IMR-90 (cell line): ENCODE measurements around the gene HDHD3. TPM values are rescaled to one million over a fixed set of nuclear protein-coding genes. Genes with fewer than 3 reads are reported as not detected.

Experiments
- ATAC-seq: fragments of 200-7000 bp; cut with Tn5 transposase; 2 replicates; pipeline ENCODE4 v1.9.1; 2020; ENCODE audit warnings: low read depth, mild to moderate bottlenecking, moderate library complexity
- BruUV-seq: library from RNA; stranded (reverse); fragments of 400-500 nt; replicated peaks from 2 replicates; lab custom pipeline; 2021; lab: Mats Ljungman, UMichigan
- CTCF ChIA-PET: fragments of 300-600 bp; formaldehyde crosslinking; extraction: SDS; loops from one replicate; lab custom pipeline; 2021; ENCODE audit warnings: antibody characterized with exemption; lab: Yijun Ruan, JAX
- POLR2A ChIA-PET: fragments of 300-600 bp; sonication (Branson Sonifier 250); formaldehyde crosslinking; loops from one replicate; lab custom pipeline; 2022; ENCODE audit warnings: antibody characterized with exemption; ENCODE audit not compliant: unreplicated experiment; lab: Charles Lee
- DNase-seq: peaks from one replicate; pipeline ENCODE4 v3.0.0; 2013
- H2AFZ ChIP-seq: replicated peaks from 2 replicates; pipeline ENCODE3; 2013; ENCODE audit warnings: low read length, mild to moderate bottlenecking; ENCODE audit not compliant: poor library complexity
- H2AK5ac ChIP-seq: 2 replicates; pipeline ENCODE4 v1.6.1; 2013; ENCODE audit warnings: low read depth, low read length, inconsistent platforms
- H2AK9ac ChIP-seq: replicated peaks from 2 replicates; pipeline ENCODE3; 2013; ENCODE audit warnings: mild to moderate bottlenecking, low read depth, low read length, moderate library complexity; ENCODE audit not compliant: poor library complexity
- H2BK120ac ChIP-seq: 2 replicates; pipeline ENCODE4 v1.6.1; 2013; ENCODE audit warnings: low read depth, low read length, inconsistent platforms
- H2BK15ac ChIP-seq: 3 replicates; pipeline ENCODE4 v1.6.1; 2013; ENCODE audit warnings: low read depth, low read length, inconsistent platforms
- H2BK20ac ChIP-seq: 2 replicates; pipeline ENCODE4 v1.6.1; 2013; ENCODE audit warnings: low read depth, mild to moderate bottlenecking, inconsistent platforms, low read length, moderate library complexity
- H2BK5ac ChIP-seq: 2 replicates; pipeline ENCODE4 v1.6.1; 2013; ENCODE audit warnings: mild to moderate bottlenecking, low read depth, low read length, inconsistent platforms; ENCODE audit not compliant: poor library complexity, severe bottlenecking
- H3K14ac ChIP-seq: replicated peaks from 2 replicates; pipeline ENCODE4 v1.6.1; 2013; ENCODE audit warnings: low read depth, low read length, inconsistent platforms
- H3K18ac ChIP-seq: 2 replicates; pipeline ENCODE4 v1.6.1; 2013; ENCODE audit warnings: low read depth, low read length, control low read depth
- H3K23ac ChIP-seq: 2 replicates; pipeline ENCODE4 v1.6.1; 2013; ENCODE audit warnings: low read depth, low read length, inconsistent platforms
- H3K27ac ChIP-seq: 2 replicates; pipeline ENCODE4 v1.5.1; 2013; ENCODE audit warnings: mild to moderate bottlenecking, control low read depth, low read length; ENCODE audit not compliant: insufficient read depth
- H3K27me3 ChIP-seq: 2 replicates; pipeline ENCODE4 v1.6.1; 2013; ENCODE audit warnings: low read length; ENCODE audit not compliant: control insufficient read depth, insufficient read depth
- H3K36me3 ChIP-seq: 2 replicates; pipeline ENCODE4 v1.6.1; 2013; ENCODE audit warnings: low read length, mixed read lengths; ENCODE audit not compliant: control insufficient read depth, insufficient read depth
- H3K4ac ChIP-seq: 2 replicates; pipeline ENCODE4 v1.6.1; 2013; ENCODE audit warnings: low read depth, low read length, inconsistent platforms
- H3K4me1 ChIP-seq: 2 replicates; pipeline ENCODE4 v1.6.1; 2013; ENCODE audit warnings: low read length, mixed read lengths; ENCODE audit not compliant: control insufficient read depth, insufficient read depth
- H3K4me2 ChIP-seq: 2 replicates; pipeline ENCODE4 v1.6.1; 2013; ENCODE audit warnings: low read depth, mild to moderate bottlenecking, control low read depth, low read length, moderate library complexity
- H3K4me3 ChIP-seq: 2 replicates; pipeline ENCODE4 v1.5.1; 2013; ENCODE audit warnings: low read depth, mild to moderate bottlenecking, control low read depth, low read length, moderate library complexity; ENCODE audit not compliant: insufficient read depth
- H3K56ac ChIP-seq: 2 replicates; pipeline ENCODE4 v1.6.1; 2013; ENCODE audit warnings: low read length, inconsistent platforms; ENCODE audit not compliant: insufficient read depth; ENCODE audit errors: extremely low read depth
- H3K79me1 ChIP-seq, 2 experiments: 2 replicates each; pipeline ENCODE4 v1.6.1; 2013; ENCODE audit warnings: low read length in 2 of 2, inconsistent platforms in 1 of 2, low read depth in 1 of 2
- H3K9ac ChIP-seq: 2 replicates; pipeline ENCODE4 v1.6.1; 2013; ENCODE audit warnings: low read depth, low read length, control low read depth
- H3K9me1 ChIP-seq: 2 replicates; pipeline ENCODE4 v1.6.1; 2013; ENCODE audit warnings: low read length, inconsistent platforms; ENCODE audit not compliant: insufficient read depth
- H3K9me3 ChIP-seq: 2 replicates; pipeline ENCODE4 v1.6.1; 2013; ENCODE audit warnings: low read length; ENCODE audit not compliant: control insufficient read depth, insufficient read depth
- H4K20me1 ChIP-seq: 2 replicates; pipeline ENCODE4 v1.6.1; 2013; ENCODE audit warnings: low read length, inconsistent platforms; ENCODE audit not compliant: insufficient read depth
- H4K5ac ChIP-seq: 2 replicates; pipeline ENCODE4 v1.6.1; 2013; ENCODE audit warnings: mild to moderate bottlenecking, low read depth, low read length, control low read depth
- H4K8ac ChIP-seq, 2 experiments: 2 replicates each; pipeline ENCODE4 v1.6.1; 2013; ENCODE audit warnings: low read depth in 2 of 2, low read length in 2 of 2, control low read depth in 1 of 2, inconsistent platforms in 1 of 2
- H4K91ac ChIP-seq: 2 replicates; pipeline ENCODE4 v1.6.1; 2013; ENCODE audit warnings: low read depth, low read length, inconsistent platforms; ENCODE audit not compliant: insufficient read depth
- BHLHE40 ChIP-seq: fragments of 150-350 bp; IDR thresholded peaks from 2 replicates; pipeline ENCODE4 v1.6.1; 2016; ENCODE audit warnings: mild to moderate bottlenecking, low read depth, low read length
- FOS ChIP-seq: fragments of 150-350 bp; IDR thresholded peaks from 2 replicates; pipeline ENCODE4 v1.6.1; 2016; ENCODE audit warnings: low read depth, low read length
- POLR2A ChIP-seq: IDR thresholded peaks from 2 replicates; pipeline ENCODE4 v1.6.1; 2012; ENCODE audit warnings: mild to moderate bottlenecking, low read depth, low read length
- RAD21 ChIP-seq: IDR thresholded peaks from 2 replicates; pipeline ENCODE4 v1.6.1; 2012; ENCODE audit warnings: low read length, improper control_type of control experiment
- RCOR1 ChIP-seq: IDR thresholded peaks from 2 replicates; pipeline ENCODE4 v1.6.1; 2012; ENCODE audit warnings: mild to moderate bottlenecking, low read length, improper control_type of control experiment; ENCODE audit not compliant: insufficient replicate concordance
- RFX5 ChIP-seq: IDR thresholded peaks from 2 replicates; pipeline ENCODE4 v1.8.0; 2012; ENCODE audit warnings: low read depth, mild to moderate bottlenecking, low read length, moderate library complexity
- WGBS, 2 experiments: methylation state at CpG; one replicate each; pipeline versions ENCODE4 v1.1.5 to v1.1.7; 2013; ENCODE audit warnings: missing lambda C conversion rate in 2 of 2; ENCODE audit not compliant: insufficient read length in 1 of 2; ENCODE audit errors: extremely low coverage in 2 of 2; 5-methylcytosine and 5-hydroxymethylcytosine counted together
- dilution Hi-C: fragments of 300-500 bp; cut with HindIII; formaldehyde crosslinking; loops from one replicate; pipeline ENCODE4 v1.14.3; 2018; ENCODE audit warnings: low sequenced_read_pairs; ENCODE audit not compliant: unreplicated experiment
- in situ Hi-C: fragments of 300-500 bp; cut with MboI; formaldehyde crosslinking; loops from 3 replicates; pipeline ENCODE4 v1.14.3; 2019; ENCODE audit warnings: low sequenced_read_pairs, inconsistent platforms, mixed read lengths
- intact Hi-C: fragments of 100-400 bp; cut with micrococcal nuclease; formaldehyde crosslinking; loops from 2 replicates; pipeline ENCODE4 v1.10.0; 2022
- polyA plus RNA-seq, 3 experiments: library from polyadenylated mRNA; depleted of rRNA; stranded (reverse); fragments of >200 nt; gene quantifications; 2 replicates each; pipeline ENCODE4 v1.2.3, GENCODE V29; 2012; ENCODE audit warnings: low replicate concordance in 1 of 3
- total RNA-seq: library from RNA; depleted of rRNA; stranded (reverse); fragments of >200 nt; gene quantifications from 2 replicates; pipeline ENCODE4 v1.2.3, GENCODE V29; 2012
- TF ChIP-seq, protein P1 (sequence below): conservative IDR thresholded peaks from 2 replicates; pipeline ENCODE4 v1.5.1; 2012; ENCODE audit warnings: mild to moderate bottlenecking, low read depth, low read length, improper control_type of control experiment

HDHD3 gene
- total and polyA plus RNA-seq, 2 of the 4 experiments (the other 2 are of a cell fraction), result 7.0 to 8.6 TPM

GRCh38 chr9:113340011-113340699 is 36.6 kb downstream of the HDHD3 start, which contains the start of gene WDR31 (continued):
- TF ChIP-seq RAD21 (no peak), RCOR1 (no peak)

DNA sequence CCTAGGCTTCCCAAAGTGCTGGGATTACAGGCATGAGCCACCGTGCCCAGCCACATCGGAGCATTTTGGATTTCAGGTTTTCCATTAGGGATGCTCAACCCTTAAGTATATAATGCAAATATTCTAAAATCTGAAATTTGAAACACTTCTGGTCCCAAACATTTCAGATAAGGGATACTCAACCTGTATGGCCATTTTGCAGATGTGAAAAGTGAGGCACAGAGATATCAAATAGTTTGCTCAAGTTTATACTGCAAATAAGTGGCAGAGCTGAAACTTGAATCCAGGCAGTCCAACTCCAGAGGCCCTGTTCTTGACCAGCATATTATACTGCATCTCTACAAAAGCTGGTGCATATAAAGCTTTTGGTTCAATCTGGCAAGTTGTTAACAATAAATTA is 39.1 kb downstream of the HDHD3 start:
- no peaks in the 10 kb centered on the region for H3K4me1 ChIP-seq
- H4K5ac ChIP-seq, result no peak overlapping the region
- H3K36me3 ChIP-seq, result no peaks in the 10 kb centered on the region
- H4K8ac ChIP-seq, result no peak overlapping the region
- no peak overlapping the region for H3K9ac ChIP-seq
- ATAC-seq (no peak), DNase-seq (no peak)
- H2BK5ac ChIP-seq, result no peak overlapping the region
- ChIA-PET POLR2A (no interaction called here), CTCF (no interaction called here)
- H3K9me3 ChIP-seq, result no peaks in the 10 kb centered on the region
- intact Hi-C loops (no loop called here), in situ Hi-C loops (no loop called here), dilution Hi-C loops (no loop called here)
- BruUV-seq, result no TSS peak
- H3K18ac ChIP-seq, result no peak overlapping the region
- TF ChIP-seq RFX5 (no peak), BHLHE40 (no peak), FOS (no peak), POLR2A (no peak)
- TF ChIP-seq, protein P1, sequence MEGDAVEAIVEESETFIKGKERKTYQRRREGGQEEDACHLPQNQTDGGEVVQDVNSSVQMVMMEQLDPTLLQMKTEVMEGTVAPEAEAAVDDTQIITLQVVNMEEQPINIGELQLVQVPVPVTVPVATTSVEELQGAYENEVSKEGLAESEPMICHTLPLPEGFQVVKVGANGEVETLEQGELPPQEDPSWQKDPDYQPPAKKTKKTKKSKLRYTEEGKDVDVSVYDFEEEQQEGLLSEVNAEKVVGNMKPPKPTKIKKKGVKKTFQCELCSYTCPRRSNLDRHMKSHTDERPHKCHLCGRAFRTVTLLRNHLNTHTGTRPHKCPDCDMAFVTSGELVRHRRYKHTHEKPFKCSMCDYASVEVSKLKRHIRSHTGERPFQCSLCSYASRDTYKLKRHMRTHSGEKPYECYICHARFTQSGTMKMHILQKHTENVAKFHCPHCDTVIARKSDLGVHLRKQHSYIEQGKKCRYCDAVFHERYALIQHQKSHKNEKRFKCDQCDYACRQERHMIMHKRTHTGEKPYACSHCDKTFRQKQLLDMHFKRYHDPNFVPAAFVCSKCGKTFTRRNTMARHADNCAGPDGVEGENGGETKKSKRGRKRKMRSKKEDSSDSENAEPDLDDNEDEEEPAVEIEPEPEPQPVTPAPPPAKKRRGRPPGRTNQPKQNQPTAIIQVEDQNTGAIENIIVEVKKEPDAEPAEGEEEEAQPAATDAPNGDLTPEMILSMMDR, result no peak
- H2AFZ ChIP-seq, result no peak overlapping the region
- no peak overlapping the region for H3K23ac ChIP-seq
- no peak overlapping the region for H3K56ac ChIP-seq
- H3K4me2 ChIP-seq, result no peak overlapping the region
- H3K27ac ChIP-seq, result no peak overlapping the region
- WGBS, 2 experiments, result no CpG with 5 or more reads among the region's 2 CpGs
- no peaks in the 10 kb centered on the region for H3K27me3 ChIP-seq
- no peak overlapping the region for H4K91ac ChIP-seq
- peaks cover 10% of the 10 kb centered on the region for H3K9me1 ChIP-seq
- H3K4me3 ChIP-seq, result no peak overlapping the region
- H3K4ac ChIP-seq, result no peak overlapping the region
- no peak overlapping the region for H2AK5ac ChIP-seq
- no peaks in the 10 kb centered on the region for H4K20me1 ChIP-seq
- H2AK9ac ChIP-seq, result no peak overlapping the region
- H2BK20ac ChIP-seq, result no peak overlapping the region
- no peak overlapping the region for H2BK120ac ChIP-seq
- H2BK15ac ChIP-seq, result no peak overlapping the region
- peaks cover 0 to 4% of the 10 kb centered on the region in 2 experiments; a peak in 1 of 4 replicates for H3K79me1 ChIP-seq
- H3K14ac ChIP-seq, result no peak overlapping the region
